Activated CD8-positive, alpha-beta memory T cell treated with anti-CD3 and anti-CD28 coated beads, Interleukin-2, amount 50 U/mL, for 24 hours (primary cell): ENCODE measurements around the gene ZMYM4.
"Not testable (repeated sequence)": the region's sequence is repeated elsewhere in the genome, so short reads cannot be mapped to it uniquely, and the experiment has no call there.

ENCODE experiments used
- DNase-seq: peaks from one replicate; pipeline ENCODE4 v3.0.0-alpha.2; 2020; ENCODE audit errors: extremely low read depth

The ZMYM4 gene

DNA sequence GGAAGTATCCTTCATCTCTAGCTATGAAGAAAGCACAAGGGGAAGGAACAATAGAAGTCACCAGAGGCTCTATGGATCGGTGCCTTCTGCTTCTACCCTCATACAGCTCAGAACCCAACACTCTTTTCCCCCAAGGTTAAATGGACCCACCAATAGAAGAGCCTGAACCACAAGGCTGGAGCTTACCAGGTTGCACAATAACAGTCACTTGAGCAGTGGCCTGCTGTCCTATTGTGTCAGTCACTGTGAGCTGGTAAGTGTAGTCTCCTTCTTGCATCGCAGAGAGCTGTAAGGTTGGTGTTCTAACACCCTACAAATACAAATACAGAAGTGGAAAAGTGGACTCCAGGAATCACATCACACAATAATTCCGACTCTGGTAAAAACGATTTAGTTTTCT is 185.7 kb downstream of the ZMYM4 start:
- DNase-seq = no peak

- no peak for DNase-seq
Measured at GRCh38 chr1:35454616-35455015, 186.1 kb downstream of the ZMYM4 start.

- no peak for DNase-seq
Measured at GRCh38 chr1:35460796-35461195, 192.3 kb downstream of the ZMYM4 start.

DNA sequence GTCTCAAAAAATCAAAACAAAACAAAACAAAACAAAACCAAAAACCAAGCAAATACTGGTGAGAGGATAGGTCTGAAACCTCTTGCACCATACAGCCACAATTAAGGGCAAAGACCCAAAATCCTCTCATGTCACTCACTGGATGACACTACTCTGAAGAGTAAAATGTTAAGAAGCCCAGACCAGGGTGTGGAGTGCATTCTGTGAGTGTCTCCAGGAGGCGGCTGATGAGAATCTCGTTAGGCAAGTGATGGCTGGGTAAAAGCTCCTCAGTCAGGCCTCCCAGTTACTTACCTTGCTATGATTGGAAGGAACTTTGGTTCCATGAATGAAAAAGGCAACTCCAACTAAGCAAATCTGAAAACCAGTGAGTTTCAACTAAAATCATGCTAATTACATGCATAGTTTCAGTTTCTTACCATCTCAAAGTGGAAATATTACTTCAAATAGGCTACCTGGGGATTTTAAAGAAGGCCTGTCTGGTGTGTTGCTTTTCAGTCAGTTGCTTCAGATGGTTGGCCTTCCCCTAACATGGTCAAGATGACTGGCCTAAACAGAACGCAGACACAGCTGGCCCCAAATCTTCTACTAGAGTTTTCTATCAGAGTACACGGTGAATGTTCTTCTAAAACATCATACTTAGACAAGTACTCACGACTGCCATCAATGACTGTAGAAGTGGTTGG is 193.6 kb downstream of the ZMYM4 start:
- DNase-seq = no peak

GRCh38 chr1:35463232-35463631 is 194.7 kb downstream of the ZMYM4 start:
- no peak for DNase-seq

DNA sequence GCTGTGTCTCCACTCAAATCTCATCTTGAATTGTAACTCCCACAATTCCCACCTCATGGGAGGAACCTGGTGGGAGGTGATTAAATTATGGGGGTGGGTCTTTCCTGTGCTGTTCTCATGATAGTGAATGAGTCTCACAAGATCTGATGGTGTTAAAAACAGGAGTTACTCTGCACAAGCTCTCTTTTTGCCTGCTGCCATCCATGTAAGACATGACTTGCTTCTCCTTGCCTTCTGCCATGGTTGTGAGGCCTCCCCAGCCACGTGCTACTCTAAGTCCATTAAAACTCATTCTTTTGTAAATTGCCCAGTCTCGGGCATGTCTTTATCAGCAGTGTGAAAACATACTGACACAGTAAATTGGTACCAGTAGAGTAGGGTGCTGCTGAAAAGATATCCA is 195.2 kb downstream of the ZMYM4 start:
- DNase-seq = not testable (repeated sequence)

DNA sequence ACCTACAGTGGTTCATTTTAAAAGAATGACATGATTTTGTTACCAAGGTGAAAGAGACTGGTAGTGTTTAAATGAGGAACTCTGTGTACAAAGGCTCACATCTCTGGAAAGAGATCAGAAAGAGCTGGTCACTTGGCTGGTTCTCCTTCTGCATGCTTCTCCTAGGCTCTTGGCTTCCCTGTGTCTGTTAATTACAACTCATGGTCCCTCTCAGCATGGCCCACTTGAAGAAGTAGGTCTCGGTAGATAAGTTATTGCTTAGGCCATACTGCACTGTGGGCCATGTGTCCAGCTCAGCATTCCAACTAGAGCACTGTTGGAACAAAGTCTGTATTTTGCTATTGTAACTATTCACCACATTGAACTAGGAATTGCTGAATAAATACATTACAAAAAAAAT is 197.6 kb downstream of the ZMYM4 start:
- DNase-seq = no peak

DNA sequence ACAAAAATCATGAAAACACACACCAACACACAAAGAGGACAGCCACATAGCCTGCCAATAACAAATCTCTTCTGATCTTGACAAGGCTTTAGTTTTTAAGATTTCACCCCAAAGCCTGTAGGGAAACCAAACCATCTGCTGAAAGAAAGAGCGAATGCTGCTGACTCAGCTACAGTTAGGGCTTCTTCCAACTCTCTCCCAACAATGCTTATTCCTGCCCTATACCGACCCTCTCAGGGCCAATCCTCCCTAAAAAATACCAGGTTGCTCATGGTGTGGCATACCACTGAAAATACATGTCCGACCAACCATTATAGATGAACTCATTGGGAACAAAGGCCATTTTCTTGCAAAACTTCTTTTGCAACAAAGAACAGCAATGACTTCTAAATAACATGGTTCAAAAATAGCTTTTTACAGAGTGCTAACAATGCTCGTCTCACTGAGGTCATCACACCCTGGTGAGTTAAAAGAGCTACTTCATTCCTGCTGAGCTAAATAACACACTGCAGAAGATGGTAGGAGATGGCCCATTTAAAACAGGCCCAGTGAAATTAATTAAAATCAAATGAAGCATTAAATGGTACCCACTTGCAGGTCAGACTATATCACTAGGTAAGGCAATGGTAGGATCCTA is 202.6 kb downstream of the ZMYM4 start:
- no peak for DNase-seq
